CD8-positive, alpha-beta memory T cell (primary cell): Measurements from ENCODE around the gene GATC. TPM values are rescaled to one million over a fixed set of nuclear protein-coding genes. Genes with fewer than 3 reads are reported as not detected.

Experiments
- CTCF ChIA-PET: fragments of 350-600 bp; sonication (Branson Sonifier 250); formaldehyde crosslinking; loops from one replicate; lab custom pipeline; 2021; ENCODE audit warnings: antibody characterized with exemption; lab: Charles Lee
- POLR2A ChIA-PET: fragments of 350-600 bp; sonication (Branson Sonifier 250); formaldehyde crosslinking; loops from one replicate; lab custom pipeline; 2021; ENCODE audit warnings: antibody characterized with exemption; lab: Charles Lee
- DNase-seq, 5 donors: peaks; one replicate each; pipeline versions ENCODE4 v3.0.0 to v3.0.0-alpha.2; 2020 to 2022; ENCODE audit warnings: mixed read lengths in 1 of 5
- H3K27ac ChIP-seq: one replicate; pipeline ENCODE4 v1.7.0; 2013; ENCODE audit warnings: low read depth, mild to moderate bottlenecking, low read length, moderate library complexity
- H3K27me3 ChIP-seq: 2 replicates; pipeline ENCODE4 v1.7.0; 2013; ENCODE audit warnings: low read length, mild to moderate bottlenecking; ENCODE audit not compliant: insufficient read depth, poor library complexity, severe bottlenecking
- H3K36me3 ChIP-seq: 2 replicates; pipeline ENCODE4 v1.7.0; 2013; ENCODE audit warnings: mild to moderate bottlenecking, low read length, moderate library complexity; ENCODE audit not compliant: insufficient read depth
- H3K4me1 ChIP-seq: 2 replicates; pipeline ENCODE4 v1.7.0; 2013; ENCODE audit warnings: mild to moderate bottlenecking, low read length, moderate library complexity; ENCODE audit not compliant: insufficient read depth
- H3K4me3 ChIP-seq: 2 replicates; pipeline ENCODE4 v1.7.0; 2013; ENCODE audit warnings: mild to moderate bottlenecking, low read length
- H3K9me3 ChIP-seq: 2 replicates; pipeline ENCODE4 v1.7.0; 2013; ENCODE audit warnings: mild to moderate bottlenecking, low read length
- H3K27ac Mint-ChIP-seq, 8 donors: one replicate each; pipeline ENCODE4 v1.8.0; 2020 to 2021; ENCODE audit warnings: mixed read lengths in 8 of 8, mild to moderate bottlenecking in 6 of 8, inconsistent platforms in 3 of 8, moderate library complexity in 3 of 8
- H3K27me3 Mint-ChIP-seq, 2 donors: one replicate each; pipeline ENCODE4 v1.8.0; 2020 to 2021; ENCODE audit warnings: mixed read lengths in 2 of 2, mild to moderate bottlenecking in 1 of 2, moderate library complexity in 1 of 2
- H3K36me3 Mint-ChIP-seq, 3 donors: one replicate each; pipeline ENCODE4 v1.8.0; 2020 to 2021; ENCODE audit warnings: mixed read lengths in 3 of 3, inconsistent platforms in 1 of 3, mild to moderate bottlenecking in 1 of 3
- H3K4me1 Mint-ChIP-seq, 3 donors: one replicate each; pipeline ENCODE4 v1.8.0; 2020 to 2021; ENCODE audit warnings: mixed read lengths in 3 of 3, inconsistent platforms in 1 of 3, mild to moderate bottlenecking in 1 of 3
- H3K4me3 Mint-ChIP-seq, 7 donors: one replicate each; pipeline ENCODE4 v1.8.0; 2020 to 2021; ENCODE audit warnings: mixed read lengths in 7 of 7, mild to moderate bottlenecking in 6 of 7, moderate library complexity in 4 of 7, inconsistent platforms in 2 of 7
- H3K9me3 Mint-ChIP-seq, 5 donors: one replicate each; pipeline ENCODE4 v1.8.0; 2020 to 2022; ENCODE audit warnings: mixed read lengths in 5 of 5, mild to moderate bottlenecking in 3 of 5, moderate library complexity in 2 of 5, inconsistent platforms in 1 of 5
- polyA plus RNA-seq: library from polyadenylated mRNA; unstranded; fragments of 300-500 nt; fragmentation: Illumina TruSeq; gene quantifications from one replicate; pipeline ENCODE4 v1.2.3, GENCODE V29; 2021
- total RNA-seq, 2 experiments: library from RNA; stranded (reverse); gene quantifications; one replicate each; pipeline ENCODE4 v1.2.3, GENCODE V29; 2021

The GATC gene
- total and polyA plus RNA-seq, 3 experiments from 2014 or later = 28.6 to 30.6 (median 29.8) TPM

- Mint-ChIP-seq H3K27ac (no peak overlapping the region), H3K4me3 (no peak overlapping the region), H3K36me3 (no peaks in the 10 kb centered on the region), H3K9me3 (no peaks in the 10 kb centered on the region), H3K4me1 (no peaks in the 10 kb centered on the region), H3K27me3 (no peaks in the 10 kb centered on the region)
- no peak for DNase-seq
- no peaks in the 10 kb centered on the region for H3K9me3 ChIP-seq
- no peaks in the 10 kb centered on the region for H3K27me3 ChIP-seq
- H3K4me3 ChIP-seq = no peak overlapping the region
- ChIA-PET CTCF (no interaction called here), POLR2A (no interaction called here)
- H3K4me1 ChIP-seq = no peaks in the 10 kb centered on the region
- H3K27ac ChIP-seq = no peak overlapping the region
- H3K36me3 ChIP-seq = no peaks in the 10 kb centered on the region
Measured at GRCh38 chr12:120422892-120423456, 23.3 kb upstream of the GATC start.

DNA sequence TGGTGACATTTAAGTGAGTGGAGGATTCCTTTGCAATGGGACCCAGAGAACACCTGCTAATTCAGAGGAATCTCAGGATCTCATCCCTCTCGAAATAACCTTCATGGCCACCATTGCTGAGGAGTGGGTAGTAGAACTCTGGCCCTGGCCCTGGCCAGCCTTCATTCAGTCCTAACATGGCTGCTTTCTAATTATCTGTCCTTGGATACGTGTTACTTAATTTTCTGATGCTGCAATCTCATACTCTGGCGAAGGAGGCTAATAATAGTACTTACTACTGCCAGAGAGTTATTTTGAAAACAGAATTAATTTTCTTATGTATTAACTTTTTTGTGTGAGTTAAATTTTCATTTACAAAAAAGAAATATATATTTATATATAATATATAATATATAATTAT, 20.4 kb upstream of the GATC start:
- ChIA-PET CTCF (no interaction called here), POLR2A (no interaction called here)
- Histone ChIP-seq H3K4me1 (no peaks in the 10 kb centered on the region), H3K4me3 (no peak overlapping the region), H3K9me3 (no peaks in the 10 kb centered on the region), H3K36me3 (no peaks in the 10 kb centered on the region), H3K27me3 (no peaks in the 10 kb centered on the region), H3K27ac (no peak overlapping the region)
- H3K4me1 Mint-ChIP-seq = peaks cover 0 to 3% (median 3%) of the 10 kb centered on the region in 3 donors
- H3K9me3 Mint-ChIP-seq = no peaks in the 10 kb centered on the region
- no peak overlapping the region for H3K4me3 Mint-ChIP-seq
- peaks cover 0 to 12% of the 10 kb centered on the region in 2 donors for H3K27me3 Mint-ChIP-seq
- H3K36me3 Mint-ChIP-seq = no peaks in the 10 kb centered on the region
- H3K27ac Mint-ChIP-seq = no peak overlapping the region
- DNase-seq = no peak

DNA sequence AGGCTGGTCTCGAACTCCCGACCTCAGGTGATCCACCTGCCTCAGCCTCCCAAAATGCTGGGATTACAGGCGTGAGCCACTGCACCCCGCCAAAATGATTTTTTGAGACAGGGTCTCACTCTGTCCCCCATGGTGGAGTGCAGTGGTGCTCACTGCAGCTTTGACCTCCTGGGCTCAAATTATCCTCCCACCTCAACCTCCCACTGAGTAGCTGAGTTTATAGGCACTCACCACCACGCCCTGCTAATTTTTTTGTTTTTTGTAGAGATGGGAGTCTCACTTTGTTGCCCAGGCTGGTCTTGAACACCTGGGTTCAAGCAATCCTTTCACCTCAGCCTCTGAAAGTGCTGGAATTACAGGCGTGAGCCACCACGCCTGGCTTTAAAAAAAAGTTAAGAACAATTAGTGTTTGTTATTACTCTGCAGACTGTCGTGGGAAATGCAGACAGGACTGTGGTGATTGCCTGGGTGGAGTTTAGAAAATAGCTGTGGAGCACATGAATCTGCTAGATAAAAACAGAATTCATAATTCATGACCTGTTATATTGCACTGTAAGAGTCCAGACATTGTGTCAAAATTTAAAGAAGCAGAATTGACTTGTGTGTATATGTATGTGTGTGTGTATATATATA, 17.5 kb upstream of the GATC start:
- POLR2A ChIA-PET = interaction anchor here (0.6 kb wide), 1 partner anchor 75 kb away, joined by 3 read pairs; no protein-coding TSS in a partner anchor
- Mint-ChIP-seq H3K27me3 (peaks cover 7 to 21% of the 10 kb centered on the region in 2 donors), H3K4me1 (peaks cover 0 to 3% (median 3%) of the 10 kb centered on the region in 3 donors), H3K36me3 (no peaks in the 10 kb centered on the region), H3K4me3 (no peak overlapping the region), H3K27ac (peak overlapping the region in 1 of 8 donors; percentile 46), H3K9me3 (no peaks in the 10 kb centered on the region)
- Histone ChIP-seq H3K27ac (no peak overlapping the region), H3K4me1 (no peaks in the 10 kb centered on the region), H3K27me3 (no peaks in the 10 kb centered on the region), H3K9me3 (no peaks in the 10 kb centered on the region), H3K36me3 (no peaks in the 10 kb centered on the region), H3K4me3 (no peak overlapping the region)
- CTCF ChIA-PET = interaction anchor here (1.1 to 1.9 kb wide), 5 partner anchors 10 to 104 kb away, joined by 3 to 6 read pairs (median 3); partner anchors contain the start of genes COX6A1 and SRSF9
- no peak for DNase-seq

GRCh38 chr12:120429368-120429767, 16.9 kb upstream of the GATC start:
- Mint-ChIP-seq H3K36me3 (no peaks in the 10 kb centered on the region), H3K4me1 (peaks cover 0 to 3% (median 3%) of the 10 kb centered on the region in 3 donors), H3K4me3 (no peak overlapping the region), H3K27me3 (peaks cover 7 to 23% of the 10 kb centered on the region in 2 donors), H3K9me3 (no peaks in the 10 kb centered on the region), H3K27ac (peak overlapping the region in 2 of 8 donors; percentile 23 to 33)
- ChIA-PET CTCF (interaction anchor here (0.9 to 1.9 kb wide), 10 partner anchors 9 to 105 kb away, joined by 3 to 9 read pairs (median 3); partner anchors contain the start of genes COX6A1, PLA2G1B and SRSF9), POLR2A (no interaction called here)
- no peak for DNase-seq
- H3K36me3 ChIP-seq = no peaks in the 10 kb centered on the region
- no peaks in the 10 kb centered on the region for H3K9me3 ChIP-seq
- H3K27me3 ChIP-seq = no peaks in the 10 kb centered on the region
- no peak overlapping the region for H3K27ac ChIP-seq
- no peak overlapping the region for H3K4me3 ChIP-seq
- H3K4me1 ChIP-seq = no peaks in the 10 kb centered on the region

DNA sequence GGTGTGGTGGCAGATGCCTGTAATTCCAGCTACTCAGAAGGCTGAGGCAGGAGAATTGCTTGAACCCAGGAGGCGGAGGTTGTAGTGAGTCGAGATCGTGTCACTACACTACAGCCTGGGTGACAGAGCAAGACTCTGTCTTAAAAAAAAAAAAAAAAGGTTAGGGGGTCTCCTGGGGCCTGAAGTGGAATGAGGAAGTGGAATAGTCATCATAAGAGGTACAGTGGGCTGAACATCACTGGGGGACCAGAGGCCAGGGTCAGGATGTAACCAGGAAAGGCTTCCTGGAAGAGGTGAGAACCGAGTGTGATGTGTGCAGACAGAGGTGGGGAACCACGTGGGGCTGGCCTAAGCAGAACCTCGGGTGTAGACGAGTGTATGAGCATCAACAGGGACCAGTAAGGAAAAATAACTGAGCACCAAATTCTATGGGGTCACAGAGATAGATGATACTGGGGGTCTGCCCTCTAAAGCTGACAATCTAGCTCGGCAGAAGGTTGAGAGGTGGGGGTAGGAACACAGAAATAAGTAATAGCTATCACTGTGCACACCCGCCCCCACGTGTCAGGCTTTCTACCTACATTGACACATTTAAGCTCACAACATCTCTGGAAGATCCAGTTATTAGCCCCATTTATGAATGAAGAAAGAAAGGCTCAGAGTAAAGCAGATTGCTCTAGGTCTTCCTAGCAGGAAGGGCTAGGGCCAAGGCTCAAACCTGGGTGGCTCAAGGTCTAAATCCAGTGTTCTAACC, 13.3 kb upstream of the GATC start:
- no peak overlapping the region for H3K27ac Mint-ChIP-seq
- H3K4me3 Mint-ChIP-seq = peak overlapping the region in 1 of 7 donors; percentile 61
- H3K36me3 ChIP-seq = no peaks in the 10 kb centered on the region
- CTCF ChIA-PET = interaction anchor here (0.6 kb wide), 1 partner anchor 131 kb away, joined by 3 read pairs; the partner anchor contains the start of gene SIRT4
- no peaks in the 10 kb centered on the region for H3K9me3 ChIP-seq
- H3K4me1 ChIP-seq = peaks cover 4% of the 10 kb centered on the region
- H3K9me3 Mint-ChIP-seq = no peaks in the 10 kb centered on the region
- H3K4me1 Mint-ChIP-seq = peaks cover 8 to 11% (median 9%) of the 10 kb centered on the region in 3 donors
- H3K36me3 Mint-ChIP-seq = peaks cover 0 to 6% (median 0%) of the 10 kb centered on the region in 3 donors
- H3K27ac ChIP-seq = no peak overlapping the region
- no peaks in the 10 kb centered on the region for H3K27me3 ChIP-seq
- DNase-seq = no peak
- POLR2A ChIA-PET = interaction anchor here (0.7 kb wide), 1 partner anchor 35 kb away, joined by 4 read pairs; no protein-coding TSS in a partner anchor
- H3K4me3 ChIP-seq = no peak overlapping the region
- peaks cover 7 to 24% of the 10 kb centered on the region in 2 donors for H3K27me3 Mint-ChIP-seq

GRCh38 chr12:120437735-120438494, 8.3 kb upstream of the GATC start, which contains the start of gene COX6A1:
Gene COX6A1, plus strand, starts transcription at chr12:120438113. Its CDS starts 14 bp downstream, at chr12:120438127.
- no peaks in the 10 kb centered on the region for H3K27me3 ChIP-seq
- ChIA-PET CTCF (interaction anchor here (1.2 to 2.1 kb wide), 6 partner anchors 9 to 31 kb away, joined by 3 to 12 read pairs (median 6); no protein-coding TSS in a partner anchor), POLR2A (interaction anchor here (0.6 to 1.4 kb wide), 5 partner anchors 28 to 237 kb away, joined by 3 to 5 read pairs (median 3); partner anchors contain the start of genes RNU4-1 and RPLP0)
- H3K4me1 ChIP-seq = peaks cover 22% of the 10 kb centered on the region
- peaks cover 0 to 39% (median 2%) of the 10 kb centered on the region in 3 donors for H3K36me3 Mint-ChIP-seq
- no peaks in the 10 kb centered on the region for H3K9me3 ChIP-seq
- H3K36me3 ChIP-seq = no peaks in the 10 kb centered on the region
- peak within 1 kb of the TSS; percentile 57 for H3K4me3 ChIP-seq
- peak within 1 kb of the TSS; percentile 64 for H3K27ac ChIP-seq
- no peaks in the 10 kb centered on the region for H3K9me3 Mint-ChIP-seq
- DNase-seq = peak; percentile 95 to 99 (median 96)
- H3K27ac Mint-ChIP-seq = peak within 1 kb of the TSS; percentile 91 to 99 (median 94)
- H3K27me3 Mint-ChIP-seq = peaks cover 4 to 9% of the 10 kb centered on the region in 2 donors
- H3K4me1 Mint-ChIP-seq = peaks cover 22 to 36% (median 29%) of the 10 kb centered on the region in 3 donors
- peak within 1 kb of the TSS; percentile 91 to 97 (median 94) for H3K4me3 Mint-ChIP-seq
